Measurements from ENCODE around the gene DAND5. TPM values are rescaled to one million over a fixed set of nuclear protein-coding genes. Genes with fewer than 3 reads are reported as not detected.

Gene DAND5
- total and polyA plus RNA-seq, 9 of the 15 experiments (the other 6 are each of a cell fraction or from before 2014, with no cell fraction given) = 0.22 to 0.83 (median 0.60) TPM

DNA sequence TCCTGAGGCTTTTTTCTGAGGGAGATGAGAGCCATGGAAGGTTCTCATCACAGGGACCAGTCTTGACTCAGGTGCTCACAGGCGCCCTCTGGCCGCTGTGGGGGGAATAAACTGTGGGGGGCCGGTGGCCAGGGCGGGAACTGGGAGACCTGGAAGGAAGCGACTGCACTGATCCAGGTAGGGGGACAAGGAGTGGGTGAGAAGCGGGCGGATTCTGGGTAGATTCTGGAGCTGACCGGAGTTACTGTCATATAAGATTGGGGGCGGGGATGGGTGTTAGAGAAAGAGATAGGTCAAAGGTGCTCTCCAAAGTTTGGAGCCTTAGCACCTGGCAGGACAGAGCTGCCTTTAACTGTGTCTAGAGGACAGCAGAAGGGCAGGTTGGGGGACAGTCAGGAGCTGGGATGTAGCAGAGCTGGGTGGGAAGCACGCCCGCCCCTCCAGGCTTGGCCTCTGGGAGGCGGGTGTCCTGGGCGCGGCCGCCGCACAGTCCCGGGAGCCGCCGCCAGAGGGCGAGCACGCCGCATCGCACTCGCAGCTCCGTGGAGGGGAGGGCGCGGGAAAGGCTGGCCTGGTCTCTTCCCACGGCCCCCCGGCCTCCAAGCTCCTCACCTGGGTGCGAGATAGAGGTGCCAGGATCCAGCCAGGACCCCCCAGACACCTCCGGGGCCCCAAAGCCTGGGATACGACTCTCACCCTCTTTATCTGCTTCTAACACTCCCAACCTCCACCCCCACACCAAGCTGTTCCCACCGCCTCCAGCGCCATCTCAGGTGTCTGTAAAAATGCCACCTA, 4.2 kb upstream of the DAND5 start (continued):
- TF ChIP-seq MED1 (CRISPR knock-in tag; IDR thresholded peaks at IDR 0.05; ENCODE audit: borderline replicate concordance) = 0 out of 2 replicates have a peak, but pooled peaks have one; percentile 79
- no peak; a peak in 1 of 4 replicates for TF ChIP-seq NONO (IDR thresholded peaks at IDR 0.05; ENCODE audit: low read depth in 2 of 2, low read length in 1 of 2)
- TF ChIP-seq POLR2H (tag; IDR thresholded peaks at IDR 0.05; ENCODE audit: low read depth) = no peak
- TF ChIP-seq ZNF507 (tag; conservative IDR thresholded peaks at IDR 0.05) = no peak
- no peak for TF ChIP-seq HMG20A (CRISPR knock-in tag; conservative IDR thresholded peaks at IDR 0.05)
- peak; percentile 8; the same call in 1 of the 2 replicates for TF ChIP-seq RAD51 (IDR thresholded peaks at IDR 0.05; ENCODE audit: borderline replicate concordance, low read depth)
- TF ChIP-seq, protein P1, sequence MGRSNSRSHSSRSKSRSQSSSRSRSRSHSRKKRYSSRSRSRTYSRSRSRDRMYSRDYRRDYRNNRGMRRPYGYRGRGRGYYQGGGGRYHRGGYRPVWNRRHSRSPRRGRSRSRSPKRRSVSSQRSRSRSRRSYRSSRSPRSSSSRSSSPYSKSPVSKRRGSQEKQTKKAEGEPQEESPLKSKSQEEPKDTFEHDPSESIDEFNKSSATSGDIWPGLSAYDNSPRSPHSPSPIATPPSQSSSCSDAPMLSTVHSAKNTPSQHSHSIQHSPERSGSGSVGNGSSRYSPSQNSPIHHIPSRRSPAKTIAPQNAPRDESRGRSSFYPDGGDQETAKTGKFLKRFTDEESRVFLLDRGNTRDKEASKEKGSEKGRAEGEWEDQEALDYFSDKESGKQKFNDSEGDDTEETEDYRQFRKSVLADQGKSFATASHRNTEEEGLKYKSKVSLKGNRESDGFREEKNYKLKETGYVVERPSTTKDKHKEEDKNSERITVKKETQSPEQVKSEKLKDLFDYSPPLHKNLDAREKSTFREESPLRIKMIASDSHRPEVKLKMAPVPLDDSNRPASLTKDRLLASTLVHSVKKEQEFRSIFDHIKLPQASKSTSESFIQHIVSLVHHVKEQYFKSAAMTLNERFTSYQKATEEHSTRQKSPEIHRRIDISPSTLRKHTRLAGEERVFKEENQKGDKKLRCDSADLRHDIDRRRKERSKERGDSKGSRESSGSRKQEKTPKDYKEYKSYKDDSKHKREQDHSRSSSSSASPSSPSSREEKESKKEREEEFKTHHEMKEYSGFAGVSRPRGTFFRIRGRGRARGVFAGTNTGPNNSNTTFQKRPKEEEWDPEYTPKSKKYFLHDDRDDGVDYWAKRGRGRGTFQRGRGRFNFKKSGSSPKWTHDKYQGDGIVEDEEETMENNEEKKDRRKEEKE (IDR thresholded peaks at IDR 0.05; ENCODE audit: borderline replicate concordance in 1 of 2, control insufficient read depth in 1 of 2, low read depth in 2 of 2, low read length in 1 of 2) = no peak
- TF ChIP-seq DMBX1 (CRISPR knock-in tag; IDR thresholded peaks at IDR 0.05; ENCODE audit: borderline replicate concordance) = no peak
- TF ChIP-seq SETDB1 (IDR thresholded peaks at IDR 0.05; ENCODE audit: low read length) = no peak
- no peak for TF ChIP-seq NELFE (IDR thresholded peaks at IDR 0.05; ENCODE audit: insufficient read depth, insufficient read length)
- no peak; a peak in 1 of 4 replicates for TF ChIP-seq KDM1A (IDR thresholded peaks at IDR 0.05)
- TF ChIP-seq, protein P2, sequence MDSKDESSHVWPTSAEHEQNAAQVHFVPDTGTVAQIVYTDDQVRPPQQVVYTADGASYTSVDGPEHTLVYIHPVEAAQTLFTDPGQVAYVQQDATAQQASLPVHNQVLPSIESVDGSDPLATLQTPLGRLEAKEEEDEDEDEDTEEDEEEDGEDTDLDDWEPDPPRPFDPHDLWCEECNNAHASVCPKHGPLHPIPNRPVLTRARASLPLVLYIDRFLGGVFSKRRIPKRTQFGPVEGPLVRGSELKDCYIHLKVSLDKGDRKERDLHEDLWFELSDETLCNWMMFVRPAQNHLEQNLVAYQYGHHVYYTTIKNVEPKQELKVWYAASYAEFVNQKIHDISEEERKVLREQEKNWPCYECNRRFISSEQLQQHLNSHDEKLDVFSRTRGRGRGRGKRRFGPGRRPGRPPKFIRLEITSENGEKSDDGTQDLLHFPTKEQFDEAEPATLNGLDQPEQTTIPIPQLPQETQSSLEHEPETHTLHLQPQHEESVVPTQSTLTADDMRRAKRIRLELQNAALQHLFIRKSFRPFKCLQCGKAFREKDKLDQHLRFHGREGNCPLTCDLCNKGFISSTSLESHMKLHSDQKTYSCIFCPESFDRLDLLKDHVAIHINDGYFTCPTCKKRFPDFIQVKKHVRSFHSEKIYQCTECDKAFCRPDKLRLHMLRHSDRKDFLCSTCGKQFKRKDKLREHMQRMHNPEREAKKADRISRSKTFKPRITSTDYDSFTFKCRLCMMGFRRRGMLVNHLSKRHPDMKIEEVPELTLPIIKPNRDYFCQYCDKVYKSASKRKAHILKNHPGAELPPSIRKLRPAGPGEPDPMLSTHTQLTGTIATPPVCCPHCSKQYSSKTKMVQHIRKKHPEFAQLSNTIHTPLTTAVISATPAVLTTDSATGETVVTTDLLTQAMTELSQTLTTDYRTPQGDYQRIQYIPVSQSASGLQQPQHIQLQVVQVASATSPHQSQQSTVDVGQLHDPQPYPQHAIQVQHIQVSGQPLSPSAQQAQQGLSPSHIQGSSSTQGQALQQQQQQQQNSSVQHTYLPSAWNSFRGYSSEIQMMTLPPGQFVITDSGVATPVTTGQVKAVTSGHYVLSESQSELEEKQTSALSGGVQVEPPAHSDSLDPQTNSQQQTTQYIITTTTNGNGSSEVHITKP (IDR thresholded peaks at IDR 0.05; ENCODE audit: partially characterized antibody) = peak; percentile 63
- TF ChIP-seq PCBP1 (IDR thresholded peaks at IDR 0.05; ENCODE audit: low read depth, low read length, poor library complexity, severe bottlenecking) = peak; percentile 74
- no peak for TF ChIP-seq YBX1 (IDR thresholded peaks at IDR 0.05)
- TF ChIP-seq NRF1 (conservative IDR thresholded peaks at IDR 0.05 in 1 of 2, IDR thresholded peaks at IDR 0.05 in 1 of 2) = peak; percentile 19 to 39; a peak in 1 of 4 replicates
- TF ChIP-seq CBFA2T3 (IDR thresholded peaks at IDR 0.05) = peak; percentile 74
- TF ChIP-seq ZNF586 (CRISPR knock-in tag; conservative IDR thresholded peaks at IDR 0.05) = no peak
- TF ChIP-seq SIN3B (IDR thresholded peaks at IDR 0.05; ENCODE audit: low read depth) = peak; percentile 26; the same call in 1 of the 2 replicates
- TF ChIP-seq MCM5 (IDR thresholded peaks at IDR 0.05; ENCODE audit: low read depth) = no peak
- TF ChIP-seq SMARCA5 (IDR thresholded peaks at IDR 0.05) = peak; percentile 84
- TF ChIP-seq FOXJ2 (tag; IDR thresholded peaks at IDR 0.05) = no peak
- no peak for TF ChIP-seq DNMT1 (IDR thresholded peaks at IDR 0.05)
- TF ChIP-seq ZBTB1 (CRISPR knock-in tag; IDR thresholded peaks at IDR 0.05; ENCODE audit: borderline replicate concordance, low read depth) = 0 out of 2 replicates have a peak, but pooled peaks have one; percentile 15

Data from K562 (cell line).